GM21360 (cell line): Measurements from ENCODE around the gene HS3ST3B1.

Source experiments
- ATAC-seq: cut with Tn5 transposase; IDR thresholded peaks from one replicate; pipeline ENCODE4 v1.9.1; 2021; ENCODE audit warnings: mild to moderate bottlenecking, moderate library complexity; ENCODE audit not compliant: unreplicated experiment

Gene HS3ST3B1

GRCh38 chr17:14302431-14303099 is 1.7 kb downstream of the HS3ST3B1 start:
- peak; percentile 45 for ATAC-seq

GRCh38 chr17:14303343-14304221 is 2.7 kb downstream of the HS3ST3B1 start:
- ATAC-seq = no peak

GRCh38 chr17:14304222-14304772 is 3.4 kb downstream of the HS3ST3B1 start:
- ATAC-seq = no peak

GRCh38 chr17:14304773-14305517 is 4.1 kb downstream of the HS3ST3B1 start:
- ATAC-seq = no peak

- no peak for ATAC-seq
Observed at GRCh38 chr17:14305785-14306496, 5.1 kb downstream of the HS3ST3B1 start.

- ATAC-seq = no peak
Observed at GRCh38 chr17:14306596-14306995, 5.7 kb downstream of the HS3ST3B1 start.

GRCh38 chr17:14307560-14308024 is 6.7 kb downstream of the HS3ST3B1 start:
- ATAC-seq = no peak

GRCh38 chr17:14308636-14308964 is 7.7 kb downstream of the HS3ST3B1 start:
- ATAC-seq = no peak

GRCh38 chr17:14308965-14309879 is 8.3 kb downstream of the HS3ST3B1 start:
- ATAC-seq = peak; percentile 98

GRCh38 chr17:14310101-14310500 is 9.2 kb downstream of the HS3ST3B1 start:
- no peak for ATAC-seq

- ATAC-seq = no peak
Observed at GRCh38 chr17:14310605-14311004, 9.7 kb downstream of the HS3ST3B1 start.

- ATAC-seq = no peak
Observed at GRCh38 chr17:14311186-14311705, 10.4 kb downstream of the HS3ST3B1 start.

- no peak for ATAC-seq
Observed at GRCh38 chr17:14311981-14312380, 11.1 kb downstream of the HS3ST3B1 start.

- no peak for ATAC-seq
Observed at GRCh38 chr17:14312522-14312921, 11.6 kb downstream of the HS3ST3B1 start.

GRCh38 chr17:14316126-14316832 is 15.4 kb downstream of the HS3ST3B1 start:
- ATAC-seq = no peak

GRCh38 chr17:14317383-14317782 is 16.5 kb downstream of the HS3ST3B1 start:
- ATAC-seq = no peak

GRCh38 chr17:14318109-14318917 is 17.4 kb downstream of the HS3ST3B1 start:
- no peak for ATAC-seq

- no peak for ATAC-seq
Observed at GRCh38 chr17:14318918-14319205, 18.0 kb downstream of the HS3ST3B1 start.
